ENCODE data around the gene IGF1.
"Not testable (repeated sequence)": the region's sequence is repeated elsewhere in the genome, so short reads cannot be mapped to it uniquely, and the experiment has no call there.

IGF1 gene

GRCh38 chr12:102454808-102455760 is 25.3 kb downstream of the IGF1 start:
- DNase-seq: no peak

GRCh38 chr12:102454330-102454729 is 26.0 kb downstream of the IGF1 start:
- DNase-seq: no peak

- DNase-seq: no peak
Observed at GRCh38 chr12:102452605-102453004, 27.8 kb downstream of the IGF1 start.

- not testable (repeated sequence) for DNase-seq
Observed at GRCh38 chr12:102449018-102449417, 31.3 kb downstream of the IGF1 start.

- DNase-seq: not testable (repeated sequence)
Observed at GRCh38 chr12:102447426-102447825, 32.9 kb downstream of the IGF1 start.

GRCh38 chr12:102444707-102445106 is 35.7 kb downstream of the IGF1 start:
- no peak for DNase-seq

- no peak for DNase-seq
Observed at GRCh38 chr12:102444093-102444492, 36.3 kb downstream of the IGF1 start.

- no peak for DNase-seq
Observed at GRCh38 chr12:102441077-102441596, 39.2 kb downstream of the IGF1 start.

- DNase-seq: no peak
Observed at GRCh38 chr12:102439426-102440405, 40.6 kb downstream of the IGF1 start.

GRCh38 chr12:102438827-102439210 is 41.5 kb downstream of the IGF1 start:
- DNase-seq: no peak

- no peak for DNase-seq
Observed at GRCh38 chr12:102438047-102438826, 42.1 kb downstream of the IGF1 start.

GRCh38 chr12:102437511-102437910 is 42.9 kb downstream of the IGF1 start:
- DNase-seq: no peak

- DNase-seq: no peak
Observed at GRCh38 chr12:102436867-102437266, 43.5 kb downstream of the IGF1 start.

GRCh38 chr12:102435827-102436436 is 44.4 kb downstream of the IGF1 start:
- no peak for DNase-seq

- no peak for DNase-seq
Observed at GRCh38 chr12:102433304-102433703, 47.1 kb downstream of the IGF1 start.

- DNase-seq: no peak
Observed at GRCh38 chr12:102430661-102431060, 49.7 kb downstream of the IGF1 start.

- DNase-seq: no peak
Observed at GRCh38 chr12:102429211-102430154, 50.9 kb downstream of the IGF1 start.

- DNase-seq: peak; percentile 17
Observed at GRCh38 chr12:102427543-102427941, 52.8 kb downstream of the IGF1 start.

GRCh38 chr12:102426599-102427542 is 53.5 kb downstream of the IGF1 start:
- no peak for DNase-seq
